DOHH2 (cell line): ENCODE results near the gene OR56A4.

Source experiments
- EZH2phosphoT487 ChIP-seq: fragments of 200-600 bp; sonication (generic); IDR thresholded peaks from 2 replicates; pipeline ENCODE4 v1.6.1; 2017; ENCODE audit warnings: borderline replicate concordance, mild to moderate bottlenecking, antibody characterized with exemption, low read length, moderate library complexity, mixed read lengths
- TF ChIP-seq, protein P1 (sequence below): fragments of 200-600 bp; sonication (generic); IDR thresholded peaks from one replicate; pipeline ENCODE4 v1.5.1; 2014; ENCODE audit warnings: antibody characterized with exemption, mild to moderate bottlenecking, low read depth, low read length; ENCODE audit not compliant: poor library complexity, severe bottlenecking

DNA sequence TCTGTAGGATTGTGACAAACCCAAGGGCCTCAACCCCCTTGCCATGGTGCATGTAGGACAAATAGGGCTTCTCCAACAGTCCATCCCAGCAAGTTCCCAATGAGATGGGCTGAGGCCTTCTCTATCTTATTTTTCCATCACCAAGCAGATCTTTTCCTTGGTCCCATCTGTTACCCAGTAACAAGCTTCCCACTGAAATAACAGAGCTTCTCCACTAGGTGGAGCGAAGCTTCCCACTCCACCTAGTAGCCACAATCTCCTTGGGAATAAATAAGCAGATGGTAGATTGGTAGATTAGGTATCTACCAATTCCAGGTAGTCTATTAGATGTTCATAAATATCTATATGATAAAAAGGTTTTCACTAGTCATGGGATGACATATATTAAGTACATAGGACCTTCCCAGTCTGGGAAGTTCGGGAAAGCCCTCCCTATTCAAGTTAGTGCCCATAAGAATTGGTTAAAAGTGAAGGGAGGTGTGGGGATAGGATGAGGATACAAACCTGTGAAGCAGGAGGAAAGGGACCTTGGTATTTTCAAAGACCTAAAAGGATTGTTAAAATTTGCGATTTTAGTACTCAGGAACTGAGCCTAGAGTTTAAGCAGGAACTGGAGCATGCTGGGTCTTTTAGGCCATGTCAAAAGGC is 14.0 kb downstream of the OR56A4 start:
- no peak for TF ChIP-seq EZH2phosphoT487
- TF ChIP-seq, protein P1, sequence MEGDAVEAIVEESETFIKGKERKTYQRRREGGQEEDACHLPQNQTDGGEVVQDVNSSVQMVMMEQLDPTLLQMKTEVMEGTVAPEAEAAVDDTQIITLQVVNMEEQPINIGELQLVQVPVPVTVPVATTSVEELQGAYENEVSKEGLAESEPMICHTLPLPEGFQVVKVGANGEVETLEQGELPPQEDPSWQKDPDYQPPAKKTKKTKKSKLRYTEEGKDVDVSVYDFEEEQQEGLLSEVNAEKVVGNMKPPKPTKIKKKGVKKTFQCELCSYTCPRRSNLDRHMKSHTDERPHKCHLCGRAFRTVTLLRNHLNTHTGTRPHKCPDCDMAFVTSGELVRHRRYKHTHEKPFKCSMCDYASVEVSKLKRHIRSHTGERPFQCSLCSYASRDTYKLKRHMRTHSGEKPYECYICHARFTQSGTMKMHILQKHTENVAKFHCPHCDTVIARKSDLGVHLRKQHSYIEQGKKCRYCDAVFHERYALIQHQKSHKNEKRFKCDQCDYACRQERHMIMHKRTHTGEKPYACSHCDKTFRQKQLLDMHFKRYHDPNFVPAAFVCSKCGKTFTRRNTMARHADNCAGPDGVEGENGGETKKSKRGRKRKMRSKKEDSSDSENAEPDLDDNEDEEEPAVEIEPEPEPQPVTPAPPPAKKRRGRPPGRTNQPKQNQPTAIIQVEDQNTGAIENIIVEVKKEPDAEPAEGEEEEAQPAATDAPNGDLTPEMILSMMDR: peak; percentile 69
